ENCODE measurements around the gene TMEM263. TPM values are rescaled to one million over a fixed set of nuclear protein-coding genes. Genes with fewer than 3 reads are reported as not detected.

The TMEM263 gene
- total and polyA plus RNA-seq, 2 of the 13 experiments (the other 11 are each of a cell fraction or from before 2014, with no cell fraction given), result 25.9 to 58.6 TPM

- TF ChIP-seq ARID4A (CRISPR knock-in tag; IDR thresholded peaks at IDR 0.05; ENCODE audit: borderline replicate concordance) (no peak), NCOR1 (IDR thresholded peaks at IDR 0.05; ENCODE audit: borderline replicate concordance, low read length) (no peak), ZNF430 (CRISPR knock-in tag; IDR thresholded peaks at IDR 0.05) (no peak), CSRNP1 (CRISPR knock-in tag; IDR thresholded peaks at IDR 0.05) (peak; percentile 3; the same call in 1 of the 2 replicates), ZNF597 (CRISPR knock-in tag; IDR thresholded peaks at IDR 0.05) (no peak), PREB (CRISPR knock-in tag; IDR thresholded peaks at IDR 0.05) (no peak; the same call in 1 of the 2 replicates), MLX (CRISPR knock-in tag; IDR thresholded peaks at IDR 0.05) (no peak), ZNF607 (CRISPR knock-in tag; IDR thresholded peaks at IDR 0.05; ENCODE audit: borderline replicate concordance) (no peak; the same call in 1 of the 2 replicates), MED1 (CRISPR knock-in tag; IDR thresholded peaks at IDR 0.05) (no peak), ZNF740 (CRISPR knock-in tag; IDR thresholded peaks at IDR 0.05) (no peak), ZSCAN30 (CRISPR knock-in tag; IDR thresholded peaks at IDR 0.05) (no peak), ZNF367 (CRISPR knock-in tag; IDR thresholded peaks at IDR 0.05; ENCODE audit: borderline replicate concordance) (no peak), ZNF646 (CRISPR knock-in tag; IDR thresholded peaks at IDR 0.05) (no peak)
These were observed 406 bp downstream of the TMEM263 start (continued) for GRCh38 chr12:106956048-106956578.
